EH (cell line): ENCODE results near the gene GRHL3.

ENCODE experiments used
- DNase-seq: peaks from one replicate; pipeline ENCODE4 v3.0.0-alpha.2; 2015; ENCODE audit warnings: low read depth

Gene GRHL3

GRCh38 chr1:24293392-24294227, 25.5 kb upstream of the GRHL3 start:
- DNase-seq, result no peak

GRCh38 chr1:24294228-24294672, 24.9 kb upstream of the GRHL3 start:
- peak; percentile 97 for DNase-seq

GRCh38 chr1:24294716-24295371, 24.3 kb upstream of the GRHL3 start:
- peak; percentile 90 for DNase-seq

- no peak for DNase-seq
Observed at GRCh38 chr1:24295535-24295934, 23.6 kb upstream of the GRHL3 start.

GRCh38 chr1:24297187-24297851, 21.8 kb upstream of the GRHL3 start:
- DNase-seq, result no peak

GRCh38 chr1:24297852-24298232, 21.3 kb upstream of the GRHL3 start:
- DNase-seq, result no peak

- no peak for DNase-seq
Observed at GRCh38 chr1:24298606-24299005, 20.6 kb upstream of the GRHL3 start.

- no peak for DNase-seq
Observed at GRCh38 chr1:24299901-24300300, 19.3 kb upstream of the GRHL3 start.

GRCh38 chr1:24300971-24301784, 18.0 kb upstream of the GRHL3 start:
- no peak for DNase-seq

GRCh38 chr1:24301785-24302175, 17.4 kb upstream of the GRHL3 start:
- peak; percentile 49 for DNase-seq

- DNase-seq, result no peak
Observed at GRCh38 chr1:24302209-24302611, 16.9 kb upstream of the GRHL3 start.

GRCh38 chr1:24303600-24303999, 15.6 kb upstream of the GRHL3 start:
- no peak for DNase-seq

- DNase-seq, result no peak
Observed at GRCh38 chr1:24304763-24305162, 14.4 kb upstream of the GRHL3 start.

GRCh38 chr1:24308365-24309015, 10.7 kb upstream of the GRHL3 start:
- DNase-seq, result peak; percentile 36

GRCh38 chr1:24309762-24310485, 9.2 kb upstream of the GRHL3 start:
- peak; percentile 19 for DNase-seq

- no peak for DNase-seq
Observed at GRCh38 chr1:24311234-24311633, 7.9 kb upstream of the GRHL3 start.

- no peak for DNase-seq
Observed at GRCh38 chr1:24311741-24312140, 7.4 kb upstream of the GRHL3 start.

- peak; percentile 22 for DNase-seq
Observed at GRCh38 chr1:24315391-24315790, 3.8 kb upstream of the GRHL3 start.

- no peak for DNase-seq
Observed at GRCh38 chr1:24316645-24317044, 2.5 kb upstream of the GRHL3 start.

GRCh38 chr1:24317081-24317480, 2.1 kb upstream of the GRHL3 start:
- DNase-seq, result no peak
